Activated naive CD4-positive, alpha-beta T cell treated with anti-CD3 and anti-CD28 coated beads, Interleukin-2, amount 10 ng/mL, durations not matched to agents 7 days and 5 days (primary cell): Measurements from ENCODE around the gene PKN2.

ENCODE experiments used
- CTCF ChIA-PET: fragments of 350-600 bp; sonication (Branson Sonifier 250); formaldehyde crosslinking; loops from one replicate; lab custom pipeline; 2021; ENCODE audit warnings: antibody characterized with exemption; lab: Charles Lee
- DNase-seq: peaks from one replicate; pipeline ENCODE4 v3.0.0-alpha.2; 2020
- H3K27ac Mint-ChIP-seq: one replicate; pipeline ENCODE4 v1.8.0; 2021; ENCODE audit warnings: mild to moderate bottlenecking, moderate library complexity, mixed read lengths
- H3K27me3 Mint-ChIP-seq: one replicate; pipeline ENCODE4 v1.8.0; 2021; ENCODE audit warnings: mild to moderate bottlenecking, mixed read lengths
- H3K36me3 Mint-ChIP-seq: one replicate; pipeline ENCODE4 v1.8.0; 2021; ENCODE audit warnings: mixed read lengths
- H3K4me1 Mint-ChIP-seq: one replicate; pipeline ENCODE4 v1.8.0; 2021; ENCODE audit warnings: mixed read lengths
- H3K4me3 Mint-ChIP-seq: one replicate; pipeline ENCODE4 v1.8.0; 2021; ENCODE audit warnings: mild to moderate bottlenecking, moderate library complexity, mixed read lengths
- H3K9me3 Mint-ChIP-seq: one replicate; pipeline ENCODE4 v1.8.0; 2021; ENCODE audit warnings: mixed read lengths

The PKN2 gene

GRCh38 chr1:88763649-88764406 lies 79.8 kb downstream of the PKN2 start:
- no peak overlapping the region for H3K27ac Mint-ChIP-seq
- no peak overlapping the region for H3K4me3 Mint-ChIP-seq
- peaks cover 17% of the 10 kb centered on the region for H3K36me3 Mint-ChIP-seq
- CTCF ChIA-PET, result interaction anchor here (0.6 kb wide), 3 partner anchors 85 to 1713 kb away, joined by 3 read pairs; no protein-coding TSS in a partner anchor
- H3K4me1 Mint-ChIP-seq, result no peaks in the 10 kb centered on the region
- H3K9me3 Mint-ChIP-seq, result no peaks in the 10 kb centered on the region
- no peak for DNase-seq
- no peaks in the 10 kb centered on the region for H3K27me3 Mint-ChIP-seq

- DNase-seq, result no peak
- Mint-ChIP-seq H3K27me3 (no peaks in the 10 kb centered on the region), H3K9me3 (no peaks in the 10 kb centered on the region), H3K4me3 (no peak overlapping the region), H3K4me1 (peaks cover under 1% of the 10 kb centered on the region), H3K27ac (no peak overlapping the region), H3K36me3 (peaks cover 19% of the 10 kb centered on the region)
- CTCF ChIA-PET, result no interaction called here
These were observed 84.1 kb downstream of the PKN2 start for GRCh38 chr1:88768187-88768586.

- no peak for DNase-seq
- Mint-ChIP-seq H3K27ac (no peak overlapping the region), H3K27me3 (no peaks in the 10 kb centered on the region), H3K9me3 (no peaks in the 10 kb centered on the region), H3K4me3 (no peak overlapping the region), H3K4me1 (peaks cover 7% of the 10 kb centered on the region), H3K36me3 (peaks cover 25% of the 10 kb centered on the region)
- CTCF ChIA-PET, result no interaction called here
These were observed 84.7 kb downstream of the PKN2 start for GRCh38 chr1:88768816-88769215.

GRCh38 chr1:88773540-88774150 lies 89.6 kb downstream of the PKN2 start:
- peak overlapping the region; percentile 50 for H3K27ac Mint-ChIP-seq
- no peak overlapping the region for H3K4me3 Mint-ChIP-seq

GRCh38 chr1:88774151-88774556 lies 90.1 kb downstream of the PKN2 start:
- DNase-seq, result no peak
- CTCF ChIA-PET, result no interaction called here

More at GRCh38 chr1:88773540-88774150, 89.6 kb downstream of the PKN2 start:
- DNase-seq, result no peak
- peaks cover 15% of the 10 kb centered on the region for H3K4me1 Mint-ChIP-seq
- H3K9me3 Mint-ChIP-seq, result no peaks in the 10 kb centered on the region
- CTCF ChIA-PET, result no interaction called here
- no peaks in the 10 kb centered on the region for H3K27me3 Mint-ChIP-seq
- H3K36me3 Mint-ChIP-seq, result peaks cover 57% of the 10 kb centered on the region

GRCh38 chr1:88777604-88778149 lies 93.6 kb downstream of the PKN2 start:
- Mint-ChIP-seq H3K9me3 (no peaks in the 10 kb centered on the region), H3K27ac (peak overlapping the region; percentile 26), H3K36me3 (peaks cover 63% of the 10 kb centered on the region), H3K4me1 (peaks cover 15% of the 10 kb centered on the region), H3K4me3 (no peak overlapping the region), H3K27me3 (no peaks in the 10 kb centered on the region)
- CTCF ChIA-PET, result no interaction called here
- DNase-seq, result no peak

More at GRCh38 chr1:88774151-88774556, 90.1 kb downstream of the PKN2 start:
- peak overlapping the region; percentile 50 for H3K27ac Mint-ChIP-seq
- H3K4me1 Mint-ChIP-seq, result peaks cover 15% of the 10 kb centered on the region
- H3K9me3 Mint-ChIP-seq, result no peaks in the 10 kb centered on the region
- no peak overlapping the region for H3K4me3 Mint-ChIP-seq
- peaks cover 55% of the 10 kb centered on the region for H3K36me3 Mint-ChIP-seq
- H3K27me3 Mint-ChIP-seq, result no peaks in the 10 kb centered on the region

- no peak for DNase-seq
- peaks cover 49% of the 10 kb centered on the region for H3K36me3 Mint-ChIP-seq
These were observed 95.8 kb downstream of the PKN2 start for GRCh38 chr1:88779880-88780279.

GRCh38 chr1:88780485-88780884 lies 96.4 kb downstream of the PKN2 start:
- Mint-ChIP-seq H3K27ac (no peak overlapping the region), H3K27me3 (no peaks in the 10 kb centered on the region), H3K36me3 (peaks cover 47% of the 10 kb centered on the region), H3K4me1 (no peaks in the 10 kb centered on the region), H3K4me3 (no peak overlapping the region), H3K9me3 (no peaks in the 10 kb centered on the region)
- CTCF ChIA-PET, result no interaction called here
- no peak for DNase-seq

More at GRCh38 chr1:88779880-88780279, 95.8 kb downstream of the PKN2 start:
- H3K9me3 Mint-ChIP-seq, result no peaks in the 10 kb centered on the region
- no peak overlapping the region for H3K27ac Mint-ChIP-seq
- no peak overlapping the region for H3K4me3 Mint-ChIP-seq
- H3K27me3 Mint-ChIP-seq, result no peaks in the 10 kb centered on the region
- CTCF ChIA-PET, result no interaction called here
- no peaks in the 10 kb centered on the region for H3K4me1 Mint-ChIP-seq

GRCh38 chr1:88783145-88783544 lies 99.1 kb downstream of the PKN2 start:
- CTCF ChIA-PET, result no interaction called here
- no peak overlapping the region for H3K27ac Mint-ChIP-seq
- no peak overlapping the region for H3K4me3 Mint-ChIP-seq
- H3K36me3 Mint-ChIP-seq, result peaks cover 29% of the 10 kb centered on the region
- no peak for DNase-seq
- H3K27me3 Mint-ChIP-seq, result no peaks in the 10 kb centered on the region
- H3K4me1 Mint-ChIP-seq, result no peaks in the 10 kb centered on the region
- H3K9me3 Mint-ChIP-seq, result no peaks in the 10 kb centered on the region

GRCh38 chr1:88784551-88784950 lies 100.5 kb downstream of the PKN2 start:
- Mint-ChIP-seq H3K9me3 (no peaks in the 10 kb centered on the region), H3K36me3 (peaks cover 31% of the 10 kb centered on the region), H3K27ac (no peak overlapping the region), H3K4me3 (no peak overlapping the region), H3K27me3 (no peaks in the 10 kb centered on the region), H3K4me1 (no peaks in the 10 kb centered on the region)
- CTCF ChIA-PET, result no interaction called here
- no peak for DNase-seq

- H3K27me3 Mint-ChIP-seq, result no peaks in the 10 kb centered on the region
- peaks cover 24% of the 10 kb centered on the region for H3K36me3 Mint-ChIP-seq
- H3K9me3 Mint-ChIP-seq, result no peaks in the 10 kb centered on the region
- H3K4me3 Mint-ChIP-seq, result no peak overlapping the region
- no peak overlapping the region for H3K27ac Mint-ChIP-seq
- no peak for DNase-seq
- CTCF ChIA-PET, result interaction anchor here (1.4 kb wide), 1 partner anchor 102 kb away, joined by 5 read pairs; no protein-coding TSS in a partner anchor
- H3K4me1 Mint-ChIP-seq, result no peaks in the 10 kb centered on the region
These were observed 103.2 kb downstream of the PKN2 start for GRCh38 chr1:88787023-88787903.

- DNase-seq, result no peak
- no peak overlapping the region for H3K27ac Mint-ChIP-seq
- peaks cover 20% of the 10 kb centered on the region for H3K36me3 Mint-ChIP-seq
- no peaks in the 10 kb centered on the region for H3K9me3 Mint-ChIP-seq
- H3K27me3 Mint-ChIP-seq, result no peaks in the 10 kb centered on the region
- peaks cover 7% of the 10 kb centered on the region for H3K4me1 Mint-ChIP-seq
- CTCF ChIA-PET, result interaction anchor here (0.6 kb wide), 1 partner anchor 187 kb away, joined by 3 read pairs; no protein-coding TSS in a partner anchor
- H3K4me3 Mint-ChIP-seq, result no peak overlapping the region
These were observed 107.1 kb downstream of the PKN2 start for GRCh38 chr1:88791192-88791591.

GRCh38 chr1:88799491-88799890 lies 115.4 kb downstream of the PKN2 start:
- CTCF ChIA-PET, result interaction anchor here (1.0 to 1.6 kb wide), 2 partner anchors 77 to 79 kb away, joined by 3 to 5 read pairs; no protein-coding TSS in a partner anchor
- Mint-ChIP-seq H3K9me3 (peaks cover 14% of the 10 kb centered on the region), H3K36me3 (peaks cover 56% of the 10 kb centered on the region), H3K27ac (no peak overlapping the region), H3K27me3 (no peaks in the 10 kb centered on the region), H3K4me1 (peaks cover 28% of the 10 kb centered on the region), H3K4me3 (no peak overlapping the region)
- DNase-seq, result no peak
